GM12878 (cell line): ENCODE results near the gene ARID1A. TPM values are rescaled to one million over a fixed set of nuclear protein-coding genes. Genes with fewer than 3 reads are reported as not detected.

Experiments used
- ATAC-seq: fragments of 200-7000 bp; cut with Tn5 transposase; 3 replicates; pipeline ENCODE4 v1.9.1; 2020; ENCODE audit warnings: mild to moderate bottlenecking, moderate library complexity
- BruUV-seq: library from RNA; stranded (reverse); fragments of 400-500 nt; replicated peaks from 2 replicates; lab custom pipeline; 2021; lab: Mats Ljungman, UMichigan
- CTCF ChIA-PET: fragments of 300-600 bp; sonication (Branson Sonifier 250); formaldehyde crosslinking; extraction: SDS; loops from one replicate; lab custom pipeline; 2021; ENCODE audit warnings: inconsistent platforms; lab: Yijun Ruan, JAX
- POLR2A ChIA-PET: fragments of 350-600 bp; formaldehyde crosslinking; extraction: SDS; loops from one replicate; lab custom pipeline; 2021; ENCODE audit warnings: inconsistent platforms; lab: Charles Lee
- RAD21 ChIA-PET: fragments of 300-600 bp; sonication (Branson Sonifier 250); formaldehyde crosslinking; loops from one replicate; lab custom pipeline; 2023; ENCODE audit warnings: antibody characterized with exemption; ENCODE audit not compliant: unreplicated experiment; lab: Charles Lee
- SMC1A ChIA-PET: fragments of 300-600 bp; sonication (Branson Sonifier 250); formaldehyde crosslinking; loops from one replicate; lab custom pipeline; 2023; ENCODE audit not compliant: unreplicated experiment, uncharacterized antibody; lab: Charles Lee
- DNase-seq: peaks from one replicate; pipeline ENCODE4 v3.0.0-alpha.2; 2011; ENCODE audit warnings: low read depth, low spot score
- FAIRE-seq: peaks from 3 replicates; lab custom pipeline; 2011; peaks lifted over from hg19 to GRCh38; lab: Jason Lieb, UNC
- H2AFZ ChIP-seq: 2 replicates; pipeline ENCODE4 v1.6.0; 2011; ENCODE audit warnings: low read depth, low read length, control low read depth; ENCODE audit not compliant: control insufficient read depth
- H3K27ac ChIP-seq: 2 replicates; pipeline ENCODE4 v1.5.1; 2011; ENCODE audit warnings: control low read depth; ENCODE audit not compliant: control insufficient read depth, insufficient read depth
- H3K27me3 ChIP-seq, 2 experiments: replicated peaks in 1 of 2; 2 replicates each; pipeline versions ENCODE4 v1.6.0 to v1.6.1; 2011; ENCODE audit warnings: low read length in 1 of 2; ENCODE audit not compliant: control insufficient read depth in 2 of 2, insufficient read depth in 2 of 2
- H3K36me3 ChIP-seq, 2 experiments: 2 replicates each; pipeline ENCODE4 v1.5.1; 2011; ENCODE audit warnings: low read length in 1 of 2; ENCODE audit not compliant: control insufficient read depth in 2 of 2, insufficient read depth in 2 of 2
- H3K4me1 ChIP-seq: 2 replicates; pipeline ENCODE4 v1.6.1; 2011; ENCODE audit warnings: mild to moderate bottlenecking, low read length, moderate library complexity, mixed read lengths; ENCODE audit not compliant: control insufficient read depth, insufficient read depth
- H3K4me2 ChIP-seq: 2 replicates; pipeline ENCODE4 v1.6.0; 2011; ENCODE audit warnings: control low read depth; ENCODE audit not compliant: control insufficient read depth, insufficient read depth
- H3K4me3 ChIP-seq: fragments of 200-600 bp; sonication (generic); 2 replicates; pipeline ENCODE4 v1.5.1; 2016
- H3K79me2 ChIP-seq: 2 replicates; pipeline ENCODE4 v1.6.0; 2011; ENCODE audit warnings: low read length; ENCODE audit not compliant: control insufficient read depth, insufficient read depth
- H3K9ac ChIP-seq: 2 replicates; pipeline ENCODE4 v1.8.0; 2011; ENCODE audit warnings: low read length, control low read depth, mixed read lengths; ENCODE audit not compliant: control insufficient read depth, insufficient read depth
- H3K9me3 ChIP-seq: replicated peaks from 3 replicates; pipeline ENCODE4 v1.5.1; 2011; ENCODE audit warnings: mild to moderate bottlenecking, low read length; ENCODE audit not compliant: control insufficient read depth, insufficient read depth
- H4K20me1 ChIP-seq: 2 replicates; pipeline ENCODE4 v1.6.0; 2011; ENCODE audit not compliant: control insufficient read depth, insufficient read depth
- BACH1 ChIP-seq: fragments of 450-650 bp; IDR thresholded peaks from 2 replicates; pipeline ENCODE4 v1.6.1; 2017; ENCODE audit warnings: mild to moderate bottlenecking, borderline replicate concordance
- HDGF ChIP-seq: fragments of 450-650 bp; IDR thresholded peaks from 2 replicates; pipeline ENCODE4 v1.6.1; 2016; ENCODE audit warnings: antibody characterized with exemption
- RAD51 ChIP-seq: fragments of 450-650 bp; IDR thresholded peaks from 2 replicates; pipeline ENCODE4 v1.6.1; 2016; ENCODE audit warnings: moderate library complexity, mild to moderate bottlenecking, inconsistent platforms
- RCOR1 ChIP-seq: conservative IDR thresholded peaks from 2 replicates; pipeline ENCODE4 v1.6.1; 2012; ENCODE audit warnings: low read depth, low read length, improper control_type of control experiment
- RUNX3 ChIP-seq: IDR thresholded peaks from 2 replicates; pipeline ENCODE4 v1.6.1; 2012; ENCODE audit warnings: low read length, inconsistent platforms
- SMC3 ChIP-seq: IDR thresholded peaks from 2 replicates; pipeline ENCODE4 v1.6.1; 2011; ENCODE audit warnings: low read length, improper control_type of control experiment, borderline replicate concordance
- TCF3 ChIP-seq: IDR thresholded peaks from 2 replicates; pipeline ENCODE4 v1.6.1; 2012; ENCODE audit warnings: low read depth, mild to moderate bottlenecking, low read length, borderline replicate concordance; ENCODE audit not compliant: insufficient read depth
- ZNF274 ChIP-seq: IDR thresholded peaks from one replicate; pipeline ENCODE4 v1.8.0; 2011; ENCODE audit not compliant: insufficient read length, insufficient read depth
- WGBS: methylation state at CpG from one replicate; pipeline ENCODE4 v1.1.6; 2016; ENCODE audit warnings: low lambda C conversion rate; ENCODE audit not compliant: insufficient replicate concordance, insufficient coverage; ENCODE audit errors: missing lambda C conversion rate; 5-methylcytosine and 5-hydroxymethylcytosine counted together
- in situ Hi-C: fragments of 300-500 bp; cut with MboI; formaldehyde crosslinking; loops from 9 replicates; pipeline ENCODE4 v1.14.3; 2018; ENCODE audit warnings: mixed read lengths
- intact Hi-C: fragments of 100-400 bp; cut with micrococcal nuclease; formaldehyde crosslinking; loops from one replicate; pipeline ENCODE4 v1.14.2; 2022; ENCODE audit not compliant: unreplicated experiment
- polyA plus RNA-seq, 11 experiments: library from polyadenylated mRNA; depleted of rRNA in 4 of 11; unstranded in 6 of 11; stranded (reverse) in 5 of 11; fragments of >200 nt; fragmentation: Nextera tagmentation in 4 of 11; fragmentation: Illumina TruSeq in 1 of 11; extraction: Ambion mirVana in 4 of 11; extraction: Trizol in 1 of 11; gene quantifications; 1 replicate in 1 of 11; 2 replicates in 10 of 11; pipeline versions ENCODE4 v1.2.1 to v1.2.3, GENCODE V29; 2011 to 2016; ENCODE audit warnings: inconsistent platforms in 2 of 11, missing spikeins in 2 of 11, low read depth in 1 of 11
- total RNA-seq, 4 experiments: library from RNA; depleted of rRNA in 3 of 4; stranded (reverse); fragments of >200 nt in 3 of 4; fragmentation: Illumina TruSeq in 1 of 4; extraction: Trizol in 1 of 4; gene quantifications; 2 replicates each; pipeline versions ENCODE4 v1.2.1 to v1.2.3, GENCODE V29; 2013 to 2021
- TF ChIP-seq, protein P1 (sequence below): fragments of 450-650 bp; formaldehyde crosslinking; IDR thresholded peaks from 2 replicates; pipeline ENCODE4 v1.4.0; 2022; ENCODE audit warnings: mild to moderate bottlenecking, moderate library complexity
- TF ChIP-seq, protein P2 (sequence below): fragments of 450-650 bp; conservative IDR thresholded peaks from 2 replicates; pipeline ENCODE4 v1.6.1; 2017; ENCODE audit warnings: mild to moderate bottlenecking, moderate library complexity
- TF ChIP-seq, protein P3 (sequence below): IDR thresholded peaks from 2 replicates; pipeline ENCODE4 v1.6.1; 2012; ENCODE audit warnings: mild to moderate bottlenecking, low read depth, low read length

Gene ARID1A
- total and polyA plus RNA-seq, 10 of the 15 experiments (the other 5 are each of a cell fraction or from before 2014, with no cell fraction given), result 10.0 to 98.0 (median 23.5) TPM

DNA sequence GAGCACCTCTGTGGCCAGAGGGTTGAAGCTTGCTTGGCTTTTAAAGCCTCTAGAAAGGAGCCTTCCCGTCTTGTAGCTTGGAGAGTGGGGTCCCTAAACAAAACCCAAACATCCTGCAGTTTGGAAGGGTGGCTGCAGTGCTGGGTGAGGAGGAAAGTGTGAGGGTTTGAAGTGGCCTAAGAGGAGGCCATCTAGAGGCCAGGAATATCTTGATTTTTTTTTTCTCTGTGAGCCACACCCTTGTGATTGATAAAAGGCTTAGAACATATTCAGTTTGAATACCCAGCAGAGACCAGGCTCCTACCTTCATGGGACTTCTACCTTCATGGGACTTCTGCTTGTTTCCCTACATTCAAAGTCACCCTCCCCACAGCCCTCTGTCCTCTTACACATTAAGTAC, 54.6 kb downstream of the ARID1A start (continued):
- TF ChIP-seq, protein P1, sequence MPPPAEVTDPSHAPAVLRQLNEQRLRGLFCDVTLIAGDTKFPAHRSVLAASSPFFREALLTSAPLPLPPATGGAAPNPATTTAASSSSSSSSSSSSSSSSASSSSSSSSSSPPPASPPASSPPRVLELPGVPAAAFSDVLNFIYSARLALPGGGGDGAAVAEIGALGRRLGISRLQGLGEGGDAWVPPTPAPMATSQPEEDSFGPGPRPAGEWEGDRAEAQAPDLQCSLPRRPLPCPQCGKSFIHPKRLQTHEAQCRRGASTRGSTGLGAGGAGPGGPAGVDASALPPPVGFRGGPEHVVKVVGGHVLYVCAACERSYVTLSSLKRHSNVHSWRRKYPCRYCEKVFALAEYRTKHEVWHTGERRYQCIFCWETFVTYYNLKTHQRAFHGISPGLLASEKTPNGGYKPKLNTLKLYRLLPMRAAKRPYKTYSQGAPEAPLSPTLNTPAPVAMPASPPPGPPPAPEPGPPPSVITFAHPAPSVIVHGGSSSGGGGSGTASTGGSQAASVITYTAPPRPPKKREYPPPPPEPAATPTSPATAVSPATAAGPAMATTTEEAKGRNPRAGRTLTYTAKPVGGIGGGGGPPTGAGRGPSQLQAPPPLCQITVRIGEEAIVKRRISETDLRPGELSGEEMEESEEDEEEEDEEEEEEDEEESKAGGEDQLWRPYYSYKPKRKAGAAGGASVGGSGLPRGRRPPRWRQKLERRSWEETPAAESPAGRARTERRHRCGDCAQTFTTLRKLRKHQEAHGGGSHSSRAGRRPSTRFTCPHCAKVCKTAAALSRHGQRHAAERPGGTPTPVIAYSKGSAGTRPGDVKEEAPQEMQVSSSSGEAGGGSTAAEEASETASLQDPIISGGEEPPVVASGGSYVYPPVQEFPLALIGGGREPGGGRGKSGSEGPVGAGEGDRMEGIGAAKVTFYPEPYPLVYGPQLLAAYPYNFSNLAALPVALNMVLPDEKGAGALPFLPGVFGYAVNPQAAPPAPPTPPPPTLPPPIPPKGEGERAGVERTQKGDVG, result no peak
- no peak for TF ChIP-seq RCOR1

DNA sequence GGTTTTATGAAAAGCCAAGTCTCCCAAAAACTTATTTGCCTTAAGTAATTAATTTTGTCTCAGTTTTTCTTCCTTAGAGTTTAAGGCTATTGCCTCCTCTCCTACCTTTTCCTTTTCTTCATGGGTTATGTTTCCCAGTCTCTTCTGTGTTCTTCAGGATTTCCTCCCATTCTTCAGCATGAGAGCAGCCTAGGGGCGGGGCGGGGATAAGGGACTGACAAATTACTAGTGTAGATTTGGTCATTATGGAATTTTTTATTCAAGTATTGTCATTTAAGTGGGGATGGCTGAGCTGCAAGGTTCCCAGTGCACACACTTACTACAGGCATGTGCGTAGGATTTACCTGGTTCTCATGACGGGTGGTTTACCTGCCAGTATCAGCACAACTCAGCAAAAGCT, 56.7 kb downstream of the ARID1A start:
- ChIA-PET POLR2A (no interaction called here), RAD21 (no interaction called here), CTCF (no interaction called here), SMC1A (no interaction called here)
- Histone ChIP-seq H3K27ac (no peak overlapping the region), H3K9me3 (no peaks in the 10 kb centered on the region), H3K4me3 (no peak overlapping the region), H3K27me3 (no peaks in the 10 kb centered on the region), H3K36me3 (peaks cover 24 to 30% of the 10 kb centered on the region in 2 experiments), H3K4me2 (no peak overlapping the region), H2AFZ (no peak overlapping the region), H3K79me2 (peaks cover 25% of the 10 kb centered on the region), H3K9ac (no peak overlapping the region), H3K4me1 (no peaks in the 10 kb centered on the region), H4K20me1 (0 out of 2 replicates have a peak, but pooled peaks cover 5% of the 10 kb centered on the region)
- DNase-seq (no peak), ATAC-seq (no peak), FAIRE-seq (no peak)
- 98% methylated on average over 4 of the region's 4 CpGs for WGBS
- no TSS peak for BruUV-seq
- in situ Hi-C loops (no loop called here), intact Hi-C loops (no loop called here)
- TF ChIP-seq RUNX3 (no peak), TCF3 (no peak), HDGF (no peak), ZNF274 (no peak), RAD51 (no peak), SMC3 (no peak), RCOR1 (no peak), BACH1 (no peak)
- TF ChIP-seq, protein P2, sequence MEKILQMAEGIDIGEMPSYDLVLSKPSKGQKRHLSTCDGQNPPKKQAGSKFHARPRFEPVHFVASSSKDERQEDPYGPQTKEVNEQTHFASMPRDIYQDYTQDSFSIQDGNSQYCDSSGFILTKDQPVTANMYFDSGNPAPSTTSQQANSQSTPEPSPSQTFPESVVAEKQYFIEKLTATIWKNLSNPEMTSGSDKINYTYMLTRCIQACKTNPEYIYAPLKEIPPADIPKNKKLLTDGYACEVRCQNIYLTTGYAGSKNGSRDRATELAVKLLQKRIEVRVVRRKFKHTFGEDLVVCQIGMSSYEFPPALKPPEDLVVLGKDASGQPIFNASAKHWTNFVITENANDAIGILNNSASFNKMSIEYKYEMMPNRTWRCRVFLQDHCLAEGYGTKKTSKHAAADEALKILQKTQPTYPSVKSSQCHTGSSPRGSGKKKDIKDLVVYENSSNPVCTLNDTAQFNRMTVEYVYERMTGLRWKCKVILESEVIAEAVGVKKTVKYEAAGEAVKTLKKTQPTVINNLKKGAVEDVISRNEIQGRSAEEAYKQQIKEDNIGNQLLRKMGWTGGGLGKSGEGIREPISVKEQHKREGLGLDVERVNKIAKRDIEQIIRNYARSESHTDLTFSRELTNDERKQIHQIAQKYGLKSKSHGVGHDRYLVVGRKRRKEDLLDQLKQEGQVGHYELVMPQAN, result no peak
- TF ChIP-seq, protein P3, sequence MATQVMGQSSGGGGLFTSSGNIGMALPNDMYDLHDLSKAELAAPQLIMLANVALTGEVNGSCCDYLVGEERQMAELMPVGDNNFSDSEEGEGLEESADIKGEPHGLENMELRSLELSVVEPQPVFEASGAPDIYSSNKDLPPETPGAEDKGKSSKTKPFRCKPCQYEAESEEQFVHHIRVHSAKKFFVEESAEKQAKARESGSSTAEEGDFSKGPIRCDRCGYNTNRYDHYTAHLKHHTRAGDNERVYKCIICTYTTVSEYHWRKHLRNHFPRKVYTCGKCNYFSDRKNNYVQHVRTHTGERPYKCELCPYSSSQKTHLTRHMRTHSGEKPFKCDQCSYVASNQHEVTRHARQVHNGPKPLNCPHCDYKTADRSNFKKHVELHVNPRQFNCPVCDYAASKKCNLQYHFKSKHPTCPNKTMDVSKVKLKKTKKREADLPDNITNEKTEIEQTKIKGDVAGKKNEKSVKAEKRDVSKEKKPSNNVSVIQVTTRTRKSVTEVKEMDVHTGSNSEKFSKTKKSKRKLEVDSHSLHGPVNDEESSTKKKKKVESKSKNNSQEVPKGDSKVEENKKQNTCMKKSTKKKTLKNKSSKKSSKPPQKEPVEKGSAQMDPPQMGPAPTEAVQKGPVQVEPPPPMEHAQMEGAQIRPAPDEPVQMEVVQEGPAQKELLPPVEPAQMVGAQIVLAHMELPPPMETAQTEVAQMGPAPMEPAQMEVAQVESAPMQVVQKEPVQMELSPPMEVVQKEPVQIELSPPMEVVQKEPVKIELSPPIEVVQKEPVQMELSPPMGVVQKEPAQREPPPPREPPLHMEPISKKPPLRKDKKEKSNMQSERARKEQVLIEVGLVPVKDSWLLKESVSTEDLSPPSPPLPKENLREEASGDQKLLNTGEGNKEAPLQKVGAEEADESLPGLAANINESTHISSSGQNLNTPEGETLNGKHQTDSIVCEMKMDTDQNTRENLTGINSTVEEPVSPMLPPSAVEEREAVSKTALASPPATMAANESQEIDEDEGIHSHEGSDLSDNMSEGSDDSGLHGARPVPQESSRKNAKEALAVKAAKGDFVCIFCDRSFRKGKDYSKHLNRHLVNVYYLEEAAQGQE, result no peak
